NT2/D1 (cell line): ENCODE results near the gene FAM181A.

Experiments
- SUZ12 ChIP-seq: IDR thresholded peaks from 2 replicates; pipeline ENCODE4 v1.6.1; 2011; ENCODE audit not compliant: insufficient read length, insufficient read depth; ENCODE audit errors: extremely low read depth
- YY1 ChIP-seq: IDR thresholded peaks from 2 replicates; pipeline ENCODE4 v1.6.1; 2011; ENCODE audit not compliant: insufficient read length, insufficient read depth
- ZNF274 ChIP-seq: IDR thresholded peaks from 2 replicates; pipeline ENCODE4 v1.6.1; 2011; ENCODE audit warnings: mild to moderate bottlenecking, low read depth, low read length

DNA sequence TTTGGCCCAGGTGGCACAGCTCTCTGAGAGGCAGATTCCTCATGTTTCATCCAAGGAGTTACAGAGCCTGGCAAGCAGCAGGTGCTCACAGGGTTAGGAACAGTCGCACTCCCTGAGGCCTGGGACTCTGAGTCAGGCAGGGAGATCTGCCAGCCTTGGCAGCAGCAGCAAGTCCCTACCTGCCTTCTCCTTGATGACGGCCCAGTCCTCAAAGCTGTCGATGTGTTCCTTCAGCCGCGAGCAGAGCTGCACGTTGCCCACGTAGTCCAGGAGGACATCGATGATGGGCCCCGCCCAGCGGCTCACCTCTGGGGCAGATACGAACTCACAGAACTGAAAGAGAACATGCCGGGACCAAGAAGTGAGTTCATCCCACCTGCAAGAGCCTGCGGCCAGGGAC lies 10.4 kb downstream of the FAM181A start:
- TF ChIP-seq ZNF274, result no peak
- no peak for TF ChIP-seq YY1
- TF ChIP-seq SUZ12, result no peak
